Forelimb muscle (tissue), 1 donor: ENCODE results near the gene TPRG1L. TPM values are rescaled to one million over a fixed set of nuclear protein-coding genes. Genes with fewer than 3 reads are reported as not detected.
"Not testable (repeated sequence)": the region's sequence is repeated elsewhere in the genome, so short reads cannot be mapped to it uniquely, and the experiment has no call there.

Source experiments
- DNase-seq: peaks from one replicate; pipeline ENCODE4 v3.0.0-alpha.2; 2013; ENCODE audit warnings: low read depth
- polyA plus RNA-seq: library from polyadenylated mRNA; unstranded; fragments of 120-200 nt; gene quantifications from one replicate; pipeline ENCODE4 v1.2.1, GENCODE V29; 2013; ENCODE audit not compliant: insufficient read length

TPRG1L gene
- polyA plus RNA-seq, result 28.5 TPM

GRCh38 chr1:3624200-3625136, at the start of gene TPRG1L:
Gene TPRG1L (plus strand): TSS chr1:3625015. CDS start chr1:3625073, 58 bp downstream.
- peak; percentile 94 for DNase-seq

GRCh38 chr1:3575515-3575914, 49.3 kb upstream of the TPRG1L start:
- DNase-seq, result not testable (repeated sequence)

GRCh38 chr1:3575993-3576392, 48.8 kb upstream of the TPRG1L start:
- no peak for DNase-seq

- DNase-seq, result no peak
Observed at GRCh38 chr1:3577300-3577699, 47.5 kb upstream of the TPRG1L start.

GRCh38 chr1:3577711-3578432, 46.9 kb upstream of the TPRG1L start:
- DNase-seq, result no peak

- DNase-seq, result no peak
Observed at GRCh38 chr1:3578433-3578805, 46.4 kb upstream of the TPRG1L start.

GRCh38 chr1:3578906-3579305, 45.9 kb upstream of the TPRG1L start:
- no peak for DNase-seq

- no peak for DNase-seq
Observed at GRCh38 chr1:3579626-3580025, 45.2 kb upstream of the TPRG1L start.

GRCh38 chr1:3580231-3580630, 44.6 kb upstream of the TPRG1L start:
- no peak for DNase-seq

GRCh38 chr1:3581296-3582036, 43.3 kb upstream of the TPRG1L start:
- DNase-seq, result no peak

GRCh38 chr1:3583751-3584150, 41.1 kb upstream of the TPRG1L start:
- not testable (repeated sequence) for DNase-seq

- DNase-seq, result no peak
Observed at GRCh38 chr1:3584915-3585314, 39.9 kb upstream of the TPRG1L start.

- not testable (repeated sequence) for DNase-seq
Observed at GRCh38 chr1:3585353-3585868, 39.4 kb upstream of the TPRG1L start.

- DNase-seq, result no peak
Observed at GRCh38 chr1:3585940-3586568, 38.8 kb upstream of the TPRG1L start.

GRCh38 chr1:3586986-3587759, 37.6 kb upstream of the TPRG1L start:
- no peak for DNase-seq

GRCh38 chr1:3588395-3588794, 36.4 kb upstream of the TPRG1L start:
- DNase-seq, result no peak

GRCh38 chr1:3590139-3590763, 34.6 kb upstream of the TPRG1L start:
- DNase-seq, result no peak

- no peak for DNase-seq
Observed at GRCh38 chr1:3590951-3591865, 33.6 kb upstream of the TPRG1L start.

GRCh38 chr1:3593334-3593733, 31.5 kb upstream of the TPRG1L start:
- DNase-seq, result no peak
